Activated T-cell treated with anti-CD3 and anti-CD28 coated beads, Interleukin-2, amount 50 U/mL, for 4 hours (primary cell): ENCODE results near the gene RUNX1. TPM values are rescaled to one million over a fixed set of nuclear protein-coding genes. Genes with fewer than 3 reads are reported as not detected.

ENCODE experiments used
- ATAC-seq, 2 donors: fragments of 200-7000 bp; cut with Tn5 transposase; one replicate each; pipeline ENCODE4 v1.10.0; 2021
- DNase-seq: peaks from one replicate; pipeline ENCODE4 v3.0.0-alpha.2; 2020
- H3K27me3 Mint-ChIP-seq: one replicate; pipeline ENCODE4 v1.8.0; 2021; ENCODE audit warnings: low read depth, mixed read lengths
- H3K36me3 Mint-ChIP-seq: one replicate; pipeline ENCODE4 v1.8.0; 2022; ENCODE audit warnings: mixed read lengths; ENCODE audit not compliant: insufficient read depth
- H3K4me1 Mint-ChIP-seq: one replicate; pipeline ENCODE4 v1.8.0; 2021; ENCODE audit warnings: low read depth, mixed read lengths
- H3K4me3 Mint-ChIP-seq: one replicate; pipeline ENCODE4 v1.8.0; 2021; ENCODE audit warnings: mild to moderate bottlenecking, moderate library complexity, mixed read lengths
- H3K9me3 Mint-ChIP-seq: one replicate; pipeline ENCODE4 v1.8.0; 2021; ENCODE audit warnings: mixed read lengths
- total RNA-seq, 3 donors: library from RNA; stranded (reverse); gene quantifications; one replicate each; pipeline ENCODE4 v1.2.1, GENCODE V29; 2021

The RUNX1 gene
- total RNA-seq, 3 donors from 2014 or later = 91.6 to 116 (median 99.9) TPM

DNA sequence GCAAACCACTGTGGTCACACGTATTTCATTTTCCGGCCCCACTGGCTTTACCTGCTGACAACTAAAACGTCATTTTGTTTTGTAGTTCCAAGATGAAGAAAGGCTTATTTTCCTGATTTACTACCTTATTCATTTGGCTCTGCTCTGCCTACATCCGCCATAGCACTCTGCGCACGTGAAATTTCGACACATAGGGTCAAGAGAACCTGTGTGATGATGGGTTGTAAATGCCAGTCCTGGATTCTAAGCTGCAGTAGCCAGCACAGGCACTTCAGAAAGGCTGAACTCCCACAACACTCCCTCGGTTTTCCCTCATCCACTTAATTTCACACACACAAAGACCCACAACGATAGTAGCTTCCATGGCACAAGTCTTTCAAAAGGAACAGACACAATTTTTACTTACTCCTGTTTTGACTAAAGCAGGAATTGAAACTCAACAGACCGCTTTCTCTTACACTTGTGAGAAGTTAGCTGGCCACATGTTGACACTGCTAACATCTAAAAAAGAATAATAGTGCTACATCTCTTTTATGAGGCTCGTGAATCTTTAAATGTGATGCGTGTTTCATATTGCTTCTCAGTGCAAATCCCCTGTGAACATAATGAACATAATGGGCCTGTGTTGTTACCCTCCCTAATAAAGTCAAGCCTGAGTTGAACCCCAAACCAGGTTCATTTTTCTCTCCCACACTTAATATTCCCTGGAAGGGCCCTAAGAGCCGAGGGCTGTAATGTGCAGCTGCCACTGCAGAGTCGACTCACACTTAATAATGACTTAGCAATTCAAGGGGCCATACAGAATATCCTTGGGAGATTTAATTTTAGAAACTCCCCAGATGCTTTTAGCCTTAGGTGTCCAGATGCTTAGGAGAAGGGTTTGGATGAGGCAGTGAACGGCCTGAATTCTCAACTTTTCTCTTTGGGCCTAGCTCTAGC lies 1.5 kb upstream of the RUNX1 start:
- no peaks in the 10 kb centered on the region for H3K27me3 Mint-ChIP-seq
- H3K4me1 Mint-ChIP-seq = peaks cover 59% of the 10 kb centered on the region
- H3K4me3 Mint-ChIP-seq = peak overlapping the region; percentile 46
- H3K9me3 Mint-ChIP-seq = no peaks in the 10 kb centered on the region
- DNase-seq (no peak), ATAC-seq (no peak)
- H3K36me3 Mint-ChIP-seq = peaks cover 2% of the 10 kb centered on the region

DNA sequence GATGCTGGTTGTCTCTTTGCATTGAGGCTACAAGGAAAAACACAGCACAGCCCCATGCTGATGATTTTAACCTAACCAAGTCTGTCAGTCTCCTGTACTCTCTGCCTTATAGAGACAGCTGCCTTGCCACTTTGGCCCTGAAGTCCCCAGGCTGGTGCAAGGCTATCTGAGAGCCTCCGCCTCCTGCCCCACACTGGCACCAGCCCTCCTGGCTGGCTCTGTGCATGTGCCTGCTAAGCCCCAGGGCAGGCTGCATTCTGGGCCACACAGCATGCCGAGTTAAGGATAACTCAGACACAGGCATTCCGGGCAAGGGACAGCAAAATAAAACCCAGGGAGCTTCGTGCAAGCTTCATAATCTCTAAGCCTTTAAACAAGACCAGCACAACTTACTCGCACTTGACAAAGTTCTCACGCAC lies 910 bp downstream of the RUNX1 start:
- no peaks in the 10 kb centered on the region for H3K9me3 Mint-ChIP-seq
- H3K27me3 Mint-ChIP-seq = no peaks in the 10 kb centered on the region
- H3K4me3 Mint-ChIP-seq = peak overlapping the region; percentile 94
- H3K36me3 Mint-ChIP-seq = peaks cover 10% of the 10 kb centered on the region
- ATAC-seq = no peak
- peaks cover 78% of the 10 kb centered on the region for H3K4me1 Mint-ChIP-seq
- DNase-seq = no peak

DNA sequence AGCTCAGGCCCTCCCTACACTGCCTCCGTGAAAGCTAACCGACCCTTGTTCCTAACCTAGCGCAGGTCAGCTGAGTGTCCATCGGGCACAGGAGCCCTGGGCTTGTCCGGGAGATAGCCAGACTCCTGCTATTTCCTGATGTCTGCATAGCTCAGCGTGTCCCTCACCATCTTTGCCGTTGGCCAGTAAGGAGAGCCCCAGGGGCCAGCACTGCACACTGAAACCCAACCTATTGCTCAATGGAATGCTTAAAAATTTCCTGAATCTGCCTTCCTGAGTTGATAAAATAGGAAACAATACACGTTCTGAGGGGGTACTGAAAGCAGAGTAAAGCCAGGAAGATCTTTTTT lies 2.2 kb downstream of the RUNX1 start:
- Mint-ChIP-seq H3K36me3 (peaks cover 19% of the 10 kb centered on the region), H3K4me1 (peaks cover 82% of the 10 kb centered on the region), H3K27me3 (no peaks in the 10 kb centered on the region), H3K4me3 (peak overlapping the region; percentile 94), H3K9me3 (no peaks in the 10 kb centered on the region)
- no peak for DNase-seq
- no peak for ATAC-seq

DNA sequence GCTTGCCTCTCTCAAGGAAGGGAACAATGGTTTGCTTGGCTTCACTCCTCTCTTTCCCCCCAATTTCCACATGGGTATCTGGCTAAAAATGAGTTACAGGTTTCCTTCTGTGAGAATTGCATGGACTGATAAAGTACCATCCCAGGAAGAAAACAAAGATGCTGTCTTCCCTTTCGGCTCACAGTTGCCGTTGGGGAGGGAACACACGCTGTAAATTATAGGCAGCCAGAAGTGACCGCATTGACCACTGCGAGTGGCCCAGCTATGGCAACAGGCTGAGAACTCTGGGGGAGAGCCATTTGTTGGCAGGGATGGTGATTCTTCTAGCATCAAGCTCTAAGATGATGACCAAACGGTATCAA lies 2.9 kb downstream of the RUNX1 start:
- DNase-seq (no peak), ATAC-seq (no peak)
- Mint-ChIP-seq H3K36me3 (peaks cover 24% of the 10 kb centered on the region), H3K4me3 (peak overlapping the region; percentile 94), H3K27me3 (no peaks in the 10 kb centered on the region), H3K9me3 (no peaks in the 10 kb centered on the region), H3K4me1 (peaks cover 82% of the 10 kb centered on the region)

DNA sequence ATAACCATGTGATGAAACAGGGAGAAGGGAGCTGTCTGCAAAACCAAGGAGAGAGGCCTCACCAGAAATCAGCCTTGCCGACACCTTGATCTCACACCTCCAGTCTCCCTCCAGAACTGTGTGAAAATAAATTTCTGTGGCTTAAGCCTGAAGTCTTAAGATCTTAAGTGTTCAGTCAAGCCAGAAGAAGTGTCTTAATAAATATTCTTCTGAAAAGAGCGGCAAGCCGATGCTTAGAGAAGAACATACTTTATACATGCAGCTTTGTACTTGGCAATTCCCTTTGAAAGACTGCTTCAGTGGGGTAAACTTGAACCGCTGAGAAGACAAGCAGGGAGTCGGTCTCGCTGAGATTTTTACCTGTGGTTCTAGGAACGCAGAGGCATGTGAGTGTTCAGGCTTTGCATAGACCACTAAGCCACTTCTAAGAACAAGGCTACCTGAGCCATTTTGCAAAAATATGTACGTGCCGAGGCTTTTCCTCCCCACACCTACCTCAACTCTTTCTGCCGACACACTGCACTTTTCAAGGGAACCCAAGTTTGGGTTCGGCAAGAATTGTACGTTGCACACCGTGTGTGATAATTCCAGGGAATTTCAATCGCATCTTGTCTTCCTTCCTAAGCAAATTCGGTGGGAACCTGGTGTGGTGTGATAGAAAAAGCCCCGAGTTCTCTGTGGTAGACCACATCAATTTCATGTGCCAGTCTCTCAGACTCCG lies 3.4 kb downstream of the RUNX1 start:
- no peaks in the 10 kb centered on the region for H3K9me3 Mint-ChIP-seq
- no peaks in the 10 kb centered on the region for H3K27me3 Mint-ChIP-seq
- DNase-seq = peak; percentile 38
- peak overlapping the region; percentile 94 for H3K4me3 Mint-ChIP-seq
- H3K36me3 Mint-ChIP-seq = peaks cover 24% of the 10 kb centered on the region
- peaks cover 82% of the 10 kb centered on the region for H3K4me1 Mint-ChIP-seq
- peak; percentile 3 to 5 for ATAC-seq

DNA sequence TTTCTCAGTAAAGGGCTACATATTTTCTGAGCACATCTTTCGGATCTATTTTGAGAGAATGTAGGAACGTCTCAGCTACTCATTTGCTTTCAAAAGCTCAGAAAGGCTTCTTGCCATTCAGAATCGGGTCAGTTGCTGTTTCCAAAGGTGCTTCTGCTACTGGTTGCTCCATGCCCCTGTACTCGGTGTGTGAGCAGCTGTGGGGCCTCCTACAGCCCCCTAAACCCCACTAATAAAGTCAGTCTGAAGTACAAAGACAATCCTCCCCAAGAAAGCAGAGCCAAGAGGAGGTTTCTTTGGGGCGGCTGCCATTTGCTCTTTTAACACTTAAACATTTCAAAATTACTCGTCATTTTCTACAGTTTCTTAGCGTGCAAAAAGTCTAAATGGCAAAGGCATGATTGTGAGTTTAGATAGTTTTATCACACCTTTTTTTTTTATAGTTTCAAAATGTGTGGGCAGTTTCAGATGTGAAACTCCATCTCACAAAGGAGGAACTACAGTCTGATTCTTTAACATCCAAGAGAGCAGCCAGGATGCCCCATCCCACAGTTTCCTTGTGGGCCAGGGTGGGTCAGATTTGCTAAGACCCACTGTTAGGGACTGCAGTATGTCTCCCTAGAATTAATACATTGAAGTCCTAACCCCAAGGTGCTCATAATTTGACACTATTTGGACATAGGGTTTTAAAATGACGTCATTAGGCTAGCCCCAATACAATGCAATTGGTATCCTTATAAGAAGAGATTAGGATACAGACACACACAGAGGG lies 4.1 kb downstream of the RUNX1 start:
- no peak for DNase-seq

DNA sequence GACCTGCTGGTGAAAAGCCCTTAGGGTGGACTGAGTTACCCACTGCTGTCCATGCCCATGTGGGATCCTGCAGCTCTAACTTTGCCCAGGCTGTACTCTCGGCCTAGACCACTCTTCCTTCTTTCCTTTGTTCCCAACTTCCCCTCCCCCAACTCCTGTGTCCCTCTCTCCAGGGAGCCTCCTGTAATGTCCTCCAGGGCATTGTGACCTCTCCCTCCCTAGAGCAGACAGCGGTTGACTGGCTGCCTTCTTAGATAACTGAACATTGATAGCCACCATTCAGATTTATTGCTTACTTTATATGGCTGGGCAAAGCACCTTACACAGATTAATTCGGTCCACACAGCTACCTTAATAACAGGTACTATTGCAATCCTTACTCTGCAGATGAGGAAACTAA lies 5.0 kb downstream of the RUNX1 start:
- Mint-ChIP-seq H3K4me1 (peaks cover 79% of the 10 kb centered on the region), H3K9me3 (no peaks in the 10 kb centered on the region), H3K36me3 (peaks cover 29% of the 10 kb centered on the region), H3K27me3 (no peaks in the 10 kb centered on the region), H3K4me3 (peak overlapping the region; percentile 94)
- no peak for ATAC-seq
- DNase-seq = no peak

More for the DNA sequence above, 4.1 kb downstream of the RUNX1 start:
- no peaks in the 10 kb centered on the region for H3K9me3 Mint-ChIP-seq
- ATAC-seq = peak in 1 of 2 donors; percentile 1
- peak overlapping the region; percentile 94 for H3K4me3 Mint-ChIP-seq
- no peaks in the 10 kb centered on the region for H3K27me3 Mint-ChIP-seq
- H3K36me3 Mint-ChIP-seq = peaks cover 28% of the 10 kb centered on the region
- H3K4me1 Mint-ChIP-seq = peaks cover 80% of the 10 kb centered on the region

DNA sequence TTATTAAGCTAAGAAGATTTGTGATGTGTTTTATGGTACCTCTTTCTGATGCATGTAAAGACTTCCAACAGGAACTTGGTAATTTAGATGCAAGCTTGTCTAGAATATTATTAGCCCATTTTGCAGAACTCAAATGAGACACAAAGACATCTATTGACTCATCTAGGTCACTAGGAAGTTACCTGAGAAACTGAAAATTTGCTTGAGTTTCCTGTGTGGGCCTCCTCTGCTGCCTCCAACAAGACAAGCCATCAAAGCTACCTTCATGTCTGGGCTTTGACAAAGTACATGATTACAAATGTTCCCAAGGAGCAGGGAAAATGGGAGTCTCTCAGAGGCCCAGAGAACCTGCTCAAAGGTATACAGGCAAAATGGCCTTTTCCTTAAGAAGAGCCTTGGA lies 5.6 kb downstream of the RUNX1 start:
- Mint-ChIP-seq H3K27me3 (no peaks in the 10 kb centered on the region), H3K36me3 (peaks cover 29% of the 10 kb centered on the region), H3K9me3 (no peaks in the 10 kb centered on the region), H3K4me3 (peak overlapping the region; percentile 94), H3K4me1 (peaks cover 84% of the 10 kb centered on the region)
- no peak for DNase-seq
- ATAC-seq = no peak

DNA sequence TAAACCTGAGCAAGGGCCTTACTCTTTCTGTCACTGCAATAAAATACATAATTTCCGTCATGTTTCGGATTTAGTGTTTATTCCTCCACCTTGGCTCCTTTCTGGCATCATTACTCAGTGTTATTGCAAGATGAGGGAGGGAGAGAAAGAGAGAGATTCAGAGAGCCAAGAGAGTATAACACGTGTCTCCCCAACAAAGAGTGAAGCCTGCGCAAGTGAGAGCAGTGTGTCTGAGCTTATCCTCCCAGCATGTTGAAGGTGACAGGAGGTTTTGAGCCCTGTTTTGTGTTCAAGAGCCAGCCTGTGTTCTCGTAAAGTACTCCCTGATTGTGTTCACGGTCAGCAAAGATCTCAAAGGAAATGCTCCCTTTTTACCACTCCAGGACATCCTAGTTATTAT lies 6.3 kb downstream of the RUNX1 start:
- Mint-ChIP-seq H3K4me1 (peaks cover 89% of the 10 kb centered on the region), H3K4me3 (peak overlapping the region; percentile 94), H3K27me3 (no peaks in the 10 kb centered on the region), H3K9me3 (no peaks in the 10 kb centered on the region), H3K36me3 (peaks cover 29% of the 10 kb centered on the region)
- ATAC-seq = no peak
- no peak for DNase-seq

DNA sequence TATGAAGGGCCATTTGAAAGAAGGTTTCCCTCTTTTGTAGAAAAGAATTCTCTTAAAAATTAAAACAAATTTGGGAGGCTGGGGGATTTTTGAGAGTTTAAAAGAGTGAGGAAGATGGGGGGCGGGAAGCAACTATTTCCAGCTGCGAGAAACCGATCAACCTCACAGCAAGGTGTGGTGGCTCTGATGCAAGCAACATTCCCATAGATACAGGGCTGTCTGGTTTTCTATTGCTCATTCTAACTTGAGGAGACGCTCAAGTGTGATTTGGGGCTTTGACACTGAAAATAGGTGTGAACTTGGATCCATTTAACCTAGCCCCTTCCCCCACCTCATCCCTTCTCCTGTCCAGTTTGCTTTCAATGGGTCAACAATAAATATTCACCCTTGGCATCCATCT lies 7.2 kb downstream of the RUNX1 start:
- no peaks in the 10 kb centered on the region for H3K27me3 Mint-ChIP-seq
- peaks cover 31% of the 10 kb centered on the region for H3K36me3 Mint-ChIP-seq
- ATAC-seq = no peak
- peaks cover 95% of the 10 kb centered on the region for H3K4me1 Mint-ChIP-seq
- H3K9me3 Mint-ChIP-seq = no peaks in the 10 kb centered on the region
- DNase-seq = no peak
- peak overlapping the region; percentile 94 for H3K4me3 Mint-ChIP-seq

DNA sequence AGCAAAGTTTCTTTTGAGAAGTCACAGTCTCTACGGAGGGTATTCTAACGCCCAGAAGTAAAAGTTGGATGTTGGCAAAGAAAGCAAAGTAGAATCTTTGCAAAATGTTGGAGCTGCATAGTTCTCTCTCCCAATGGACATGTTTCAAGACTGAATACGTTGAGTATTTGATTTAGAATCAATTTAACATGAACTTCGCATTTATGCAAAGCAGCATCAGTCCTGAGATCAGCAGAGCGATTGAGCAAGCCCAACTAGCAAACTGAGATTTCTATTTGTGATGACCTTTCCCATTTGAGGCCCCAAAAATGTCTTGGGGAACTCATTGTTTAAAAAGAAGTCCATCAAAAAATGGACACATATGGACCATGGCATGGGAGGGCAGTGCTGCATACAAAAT lies 8.0 kb downstream of the RUNX1 start:
- H3K4me1 Mint-ChIP-seq = peaks cover 97% of the 10 kb centered on the region
- H3K9me3 Mint-ChIP-seq = no peaks in the 10 kb centered on the region
- H3K36me3 Mint-ChIP-seq = peaks cover 29% of the 10 kb centered on the region
- ATAC-seq (no peak), DNase-seq (no peak)
- H3K4me3 Mint-ChIP-seq = peak overlapping the region; percentile 94
- H3K27me3 Mint-ChIP-seq = no peaks in the 10 kb centered on the region

DNA sequence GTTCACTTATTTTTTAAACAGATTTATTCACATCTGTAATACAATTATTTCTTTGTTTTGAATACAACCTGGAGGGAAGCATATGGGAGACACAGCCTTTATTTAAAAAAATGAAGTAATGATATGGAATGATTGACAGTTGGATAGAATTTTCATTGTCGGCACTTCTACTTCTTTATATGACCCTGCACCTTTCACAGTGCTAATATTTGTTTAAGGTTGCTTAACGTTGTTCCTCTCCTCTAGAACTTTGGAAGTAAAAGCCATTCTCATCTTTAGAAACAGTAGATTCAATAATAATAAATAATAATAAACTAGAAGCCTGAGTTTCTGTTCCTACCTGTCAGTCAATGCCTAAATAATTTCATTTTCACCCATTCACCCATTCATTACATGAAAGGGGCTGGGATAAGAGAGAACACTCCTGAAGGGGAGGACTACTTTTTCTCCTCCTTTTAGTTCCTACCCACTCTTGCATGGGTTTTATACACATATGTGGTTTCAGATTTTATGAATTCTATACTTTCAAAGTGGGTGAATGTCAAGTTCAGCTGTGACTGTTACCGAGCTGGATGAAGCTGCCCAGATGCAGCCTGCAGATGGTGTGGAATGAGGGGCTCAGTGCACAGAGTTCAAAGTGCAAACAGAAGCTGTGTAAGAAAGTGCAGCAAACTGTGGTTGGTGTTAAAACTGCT lies 9.4 kb downstream of the RUNX1 start:
- peaks cover 36% of the 10 kb centered on the region for H3K36me3 Mint-ChIP-seq

DNA sequence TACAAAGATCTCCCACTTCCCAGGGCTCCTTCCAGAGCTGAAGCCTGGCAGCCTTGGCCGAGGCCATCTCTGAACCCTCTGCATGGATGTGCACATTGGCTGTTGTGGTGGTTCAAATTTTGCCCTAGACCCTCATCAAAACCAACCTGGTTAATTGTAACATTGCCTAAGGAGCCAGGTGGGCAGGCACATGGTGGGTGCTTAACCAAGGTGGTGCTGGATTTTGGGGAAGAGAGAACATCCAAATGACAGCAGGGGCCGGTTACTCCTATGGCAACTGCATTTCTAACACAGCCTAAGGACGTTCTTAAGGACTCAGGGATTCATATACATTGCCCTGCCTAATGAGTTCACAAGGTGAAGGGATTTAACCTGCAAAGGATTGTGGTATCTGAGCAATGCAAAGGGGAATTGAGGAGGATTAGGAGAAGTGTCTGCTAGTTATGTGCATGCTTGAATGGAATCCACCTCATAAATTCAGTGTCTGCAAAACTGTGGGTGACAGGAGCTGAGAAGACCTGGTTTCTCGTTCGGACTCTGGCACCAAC lies 10.3 kb downstream of the RUNX1 start:
- no peaks in the 10 kb centered on the region for H3K27me3 Mint-ChIP-seq
- H3K36me3 Mint-ChIP-seq = peaks cover 39% of the 10 kb centered on the region
- DNase-seq (no peak), ATAC-seq (no peak)
- no peaks in the 10 kb centered on the region for H3K9me3 Mint-ChIP-seq
- no peak overlapping the region for H3K4me3 Mint-ChIP-seq
- peaks cover 96% of the 10 kb centered on the region for H3K4me1 Mint-ChIP-seq

More for the DNA sequence above, 9.4 kb downstream of the RUNX1 start:
- ATAC-seq = no peak
- Mint-ChIP-seq H3K4me1 (peaks cover 96% of the 10 kb centered on the region), H3K27me3 (no peaks in the 10 kb centered on the region), H3K4me3 (peak overlapping the region; percentile 49), H3K9me3 (no peaks in the 10 kb centered on the region)
- DNase-seq = no peak
